Measurements from ENCODE around the gene CIAO2B.

CIAO2B gene

GRCh38 chr16:66906916-66907836, 27.0 kb downstream of the CIAO2B start:
- DNase-seq, result no peak
- ATAC-seq (ENCODE audit: insufficient read depth, low read depth), result no peak
- Histone ChIP-seq H3K9me3 (ENCODE audit: insufficient read depth, low read length, severe bottlenecking) (no peaks in the 10 kb centered on the region), H3K79me2 (ENCODE audit: insufficient read depth, low read length) (no peaks in the 10 kb centered on the region), H3K36me3 (ENCODE audit: insufficient read depth, low read length) (no peaks in the 10 kb centered on the region), H3K9ac (ENCODE audit: low read depth, low read length) (no peak overlapping the region), H3K4me2 (ENCODE audit: insufficient read depth, low read length) (no peak overlapping the region), H3K4me1 (ENCODE audit: insufficient read depth, low read length) (no peaks in the 10 kb centered on the region), H3K27me3 (ENCODE audit: insufficient read depth, low read length, poor library complexity) (no peaks in the 10 kb centered on the region), H4K20me1 (ENCODE audit: insufficient read depth, low read length) (no peaks in the 10 kb centered on the region), H3K27ac (ENCODE audit: low read length) (no peak overlapping the region), H3K4me3 (ENCODE audit: low read depth in 1 of 2, low read length in 2 of 2) (no peak overlapping the region), H2AFZ (ENCODE audit: low read depth, low read length) (no peak overlapping the region)
- TF ChIP-seq CTCF (IDR thresholded peaks at IDR 0.05; ENCODE audit: borderline replicate concordance, extremely low read depth, low read length, poor library complexity, severe bottlenecking) (no peak), EZH2 (IDR thresholded peaks at IDR 0.05; ENCODE audit: borderline replicate concordance, low read depth, low read length, severe bottlenecking) (no peak)

- Histone ChIP-seq H3K4me1 (ENCODE audit: insufficient read depth, low read length) (no peaks in the 10 kb centered on the region), H4K20me1 (ENCODE audit: insufficient read depth, low read length) (no peaks in the 10 kb centered on the region), H3K36me3 (ENCODE audit: insufficient read depth, low read length) (no peaks in the 10 kb centered on the region), H3K27me3 (ENCODE audit: insufficient read depth, low read length, poor library complexity) (no peaks in the 10 kb centered on the region), H3K4me3 (ENCODE audit: low read depth in 1 of 2, low read length in 2 of 2) (no peak overlapping the region), H3K79me2 (ENCODE audit: insufficient read depth, low read length) (no peaks in the 10 kb centered on the region), H3K27ac (ENCODE audit: low read length) (no peak overlapping the region), H3K9ac (ENCODE audit: low read depth, low read length) (no peak overlapping the region), H2AFZ (ENCODE audit: low read depth, low read length) (no peak overlapping the region), H3K4me2 (ENCODE audit: insufficient read depth, low read length) (no peak overlapping the region), H3K9me3 (ENCODE audit: insufficient read depth, low read length, severe bottlenecking) (no peaks in the 10 kb centered on the region)
- no peak for TF ChIP-seq CTCF (IDR thresholded peaks at IDR 0.05; ENCODE audit: borderline replicate concordance, extremely low read depth, low read length, poor library complexity, severe bottlenecking)
- no peak for TF ChIP-seq EZH2 (IDR thresholded peaks at IDR 0.05; ENCODE audit: borderline replicate concordance, low read depth, low read length, severe bottlenecking)
- peak; percentile 66; the same call in 2 of the 3 replicates for ATAC-seq (ENCODE audit: insufficient read depth, low read depth)
- DNase-seq, result peak; percentile 64
Measured at GRCh38 chr16:66905633-66906539, 28.3 kb downstream of the CIAO2B start.

- Histone ChIP-seq H3K79me2 (ENCODE audit: insufficient read depth, low read length) (no peaks in the 10 kb centered on the region), H3K4me3 (ENCODE audit: low read depth in 1 of 2, low read length in 2 of 2) (no peak overlapping the region), H3K4me1 (ENCODE audit: insufficient read depth, low read length) (no peaks in the 10 kb centered on the region), H3K27me3 (ENCODE audit: insufficient read depth, low read length, poor library complexity) (no peaks in the 10 kb centered on the region), H3K27ac (ENCODE audit: low read length) (no peak overlapping the region), H3K4me2 (ENCODE audit: insufficient read depth, low read length) (no peak overlapping the region), H4K20me1 (ENCODE audit: insufficient read depth, low read length) (no peaks in the 10 kb centered on the region), H2AFZ (ENCODE audit: low read depth, low read length) (no peak overlapping the region), H3K9ac (ENCODE audit: low read depth, low read length) (no peak overlapping the region), H3K36me3 (ENCODE audit: insufficient read depth, low read length) (no peaks in the 10 kb centered on the region), H3K9me3 (ENCODE audit: insufficient read depth, low read length, severe bottlenecking) (no peaks in the 10 kb centered on the region)
- no peak for TF ChIP-seq CTCF (IDR thresholded peaks at IDR 0.05; ENCODE audit: borderline replicate concordance, extremely low read depth, low read length, poor library complexity, severe bottlenecking)
- no peak for TF ChIP-seq EZH2 (IDR thresholded peaks at IDR 0.05; ENCODE audit: borderline replicate concordance, low read depth, low read length, severe bottlenecking)
- DNase-seq (no peak), ATAC-seq (ENCODE audit: insufficient read depth, low read depth) (no peak)
Measured at GRCh38 chr16:66904846-66905632, 29.2 kb downstream of the CIAO2B start.

Measured in DND-41 (cell line).